WTC11 (cell line): ENCODE results near the gene DCP1B.

ENCODE experiments used
- EMX1 ChIP-seq: fragments of 250-450 bp; sonication (Bioruptor Pico); IDR thresholded peaks from 2 replicates; pipeline ENCODE4 v1.8.0; 2021; ENCODE audit warnings: mild to moderate bottlenecking
- ZNF263 ChIP-seq: sonication (generic); formaldehyde crosslinking; IDR thresholded peaks from 2 replicates; pipeline ENCODE4 v1.8.1; 2022; ENCODE audit warnings: low read depth, mild to moderate bottlenecking, moderate library complexity, missing genetic modification reagents
- TF ChIP-seq, protein P1 (sequence below): sonication (generic); formaldehyde crosslinking; IDR thresholded peaks from 2 replicates; pipeline ENCODE4 v1.8.1; 2023; ENCODE audit warnings: mild to moderate bottlenecking, missing genetic modification reagents, moderate library complexity

DNA sequence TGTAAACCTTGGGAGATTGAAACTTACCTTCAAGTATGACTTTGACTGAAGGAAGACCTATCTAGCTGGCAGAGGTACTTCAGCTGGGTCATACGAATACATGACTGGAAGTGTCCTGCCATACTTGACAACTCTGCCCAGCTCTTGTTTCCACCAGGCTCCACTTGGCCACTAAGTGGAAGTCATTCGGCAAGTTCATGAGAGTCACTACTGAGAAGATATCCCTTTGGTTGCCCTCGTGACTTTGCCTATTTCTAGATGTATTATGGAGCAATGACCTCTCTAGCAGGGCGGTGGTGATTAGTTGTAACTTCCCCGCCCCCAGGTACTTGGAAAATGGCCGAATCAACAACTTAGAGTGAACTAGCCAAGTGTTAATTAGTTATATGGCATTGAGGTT lies 39.9 kb upstream of the DCP1B start:
- TF ChIP-seq ZNF263 (CRISPR knock-in tag) (no peak), EMX1 (CRISPR knock-in tag) (no peak)
- TF ChIP-seq, protein P1, sequence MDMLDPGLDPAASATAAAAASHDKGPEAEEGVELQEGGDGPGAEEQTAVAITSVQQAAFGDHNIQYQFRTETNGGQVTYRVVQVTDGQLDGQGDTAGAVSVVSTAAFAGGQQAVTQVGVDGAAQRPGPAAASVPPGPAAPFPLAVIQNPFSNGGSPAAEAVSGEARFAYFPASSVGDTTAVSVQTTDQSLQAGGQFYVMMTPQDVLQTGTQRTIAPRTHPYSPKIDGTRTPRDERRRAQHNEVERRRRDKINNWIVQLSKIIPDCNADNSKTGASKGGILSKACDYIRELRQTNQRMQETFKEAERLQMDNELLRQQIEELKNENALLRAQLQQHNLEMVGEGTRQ, result no peak
